GM21423 (cell line): ENCODE measurements around the gene CDK6.
"Not testable (repeated sequence)": the region's sequence is repeated elsewhere in the genome, so short reads cannot be mapped to it uniquely, and the experiment has no call there.

Experiments
- ATAC-seq: cut with Tn5 transposase; IDR thresholded peaks from one replicate; pipeline ENCODE4 v1.9.1; 2021; ENCODE audit warnings: mild to moderate bottlenecking, moderate library complexity; ENCODE audit not compliant: unreplicated experiment

The CDK6 gene

DNA sequence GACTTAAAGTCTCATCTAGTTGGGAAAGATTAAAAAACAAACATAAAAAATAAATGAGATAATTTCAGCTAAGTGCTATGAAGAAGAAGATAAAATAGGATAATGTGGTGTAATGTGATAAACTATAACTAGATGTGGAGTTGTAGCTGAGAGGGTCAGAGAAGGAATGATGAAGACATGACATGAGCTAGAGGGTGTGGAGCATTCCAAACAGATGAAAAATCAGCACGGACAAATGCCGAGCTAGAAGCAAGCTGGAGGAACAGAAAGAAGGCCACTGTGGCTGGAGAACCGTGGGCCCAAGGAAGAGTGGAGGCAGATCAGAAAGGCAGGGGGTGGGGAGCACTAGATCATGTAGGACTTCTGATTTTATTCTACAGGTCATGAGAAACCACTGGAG is 70.6 kb downstream of the CDK6 start:
- ATAC-seq, result no peak

GRCh38 chr7:92763636-92764423 is 72.5 kb downstream of the CDK6 start:
- no peak for ATAC-seq

GRCh38 chr7:92762851-92763250 is 73.5 kb downstream of the CDK6 start:
- no peak for ATAC-seq

- ATAC-seq, result no peak
These were observed 74.8 kb downstream of the CDK6 start for GRCh38 chr7:92761391-92762097.

GRCh38 chr7:92758796-92759431 is 77.5 kb downstream of the CDK6 start:
- no peak for ATAC-seq

DNA sequence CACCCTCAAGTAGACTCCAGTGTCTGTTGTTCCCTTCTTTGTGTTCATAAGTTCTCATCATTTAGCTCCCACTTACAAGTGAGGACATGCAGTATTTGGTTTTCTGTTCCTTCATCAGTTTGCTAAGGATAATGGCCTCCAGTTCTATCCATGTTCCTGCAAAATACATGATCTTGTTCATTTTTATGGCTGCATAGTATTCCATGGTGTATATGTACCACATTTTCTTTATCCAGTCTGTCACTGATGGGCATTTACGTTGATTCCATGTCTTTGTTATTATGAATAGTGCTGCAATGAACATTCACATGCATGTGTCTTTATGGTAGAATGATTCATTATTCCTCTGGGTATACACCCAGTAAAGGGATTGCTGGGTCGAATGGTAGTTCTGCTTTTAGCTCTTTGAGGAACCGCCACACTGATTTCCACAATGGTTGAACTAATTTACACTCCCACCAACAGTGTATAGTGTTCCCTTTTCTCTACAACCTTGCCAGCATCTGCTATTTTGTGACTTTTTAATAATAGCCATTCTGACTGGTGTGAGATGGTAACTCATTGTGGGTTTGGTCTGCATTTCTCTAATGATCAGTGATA is 79.0 kb downstream of the CDK6 start:
- ATAC-seq, result not testable (repeated sequence)

DNA sequence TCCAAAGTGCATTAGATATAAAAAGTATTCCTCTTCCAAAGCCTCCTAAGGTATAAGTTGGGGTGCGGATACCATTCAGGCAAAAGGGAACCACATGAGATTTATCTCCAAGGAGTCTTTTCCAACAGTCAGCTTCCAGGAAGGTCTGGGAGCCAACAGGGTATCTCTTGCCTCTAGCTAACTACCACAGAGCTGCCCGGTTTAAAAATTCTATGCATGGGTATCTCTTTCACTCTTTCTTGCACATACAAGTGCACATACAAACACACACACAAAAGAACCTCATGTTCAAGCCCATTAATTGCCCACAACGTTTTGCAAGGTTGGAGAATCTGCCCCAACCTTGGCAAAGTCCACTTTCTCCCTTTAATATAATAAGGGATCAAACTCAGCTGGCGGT is 80.7 kb downstream of the CDK6 start:
- no peak for ATAC-seq

GRCh38 chr7:92754919-92755581 is 81.3 kb downstream of the CDK6 start:
- no peak for ATAC-seq

- ATAC-seq, result no peak
These were observed 82.8 kb downstream of the CDK6 start for GRCh38 chr7:92753614-92754013.

DNA sequence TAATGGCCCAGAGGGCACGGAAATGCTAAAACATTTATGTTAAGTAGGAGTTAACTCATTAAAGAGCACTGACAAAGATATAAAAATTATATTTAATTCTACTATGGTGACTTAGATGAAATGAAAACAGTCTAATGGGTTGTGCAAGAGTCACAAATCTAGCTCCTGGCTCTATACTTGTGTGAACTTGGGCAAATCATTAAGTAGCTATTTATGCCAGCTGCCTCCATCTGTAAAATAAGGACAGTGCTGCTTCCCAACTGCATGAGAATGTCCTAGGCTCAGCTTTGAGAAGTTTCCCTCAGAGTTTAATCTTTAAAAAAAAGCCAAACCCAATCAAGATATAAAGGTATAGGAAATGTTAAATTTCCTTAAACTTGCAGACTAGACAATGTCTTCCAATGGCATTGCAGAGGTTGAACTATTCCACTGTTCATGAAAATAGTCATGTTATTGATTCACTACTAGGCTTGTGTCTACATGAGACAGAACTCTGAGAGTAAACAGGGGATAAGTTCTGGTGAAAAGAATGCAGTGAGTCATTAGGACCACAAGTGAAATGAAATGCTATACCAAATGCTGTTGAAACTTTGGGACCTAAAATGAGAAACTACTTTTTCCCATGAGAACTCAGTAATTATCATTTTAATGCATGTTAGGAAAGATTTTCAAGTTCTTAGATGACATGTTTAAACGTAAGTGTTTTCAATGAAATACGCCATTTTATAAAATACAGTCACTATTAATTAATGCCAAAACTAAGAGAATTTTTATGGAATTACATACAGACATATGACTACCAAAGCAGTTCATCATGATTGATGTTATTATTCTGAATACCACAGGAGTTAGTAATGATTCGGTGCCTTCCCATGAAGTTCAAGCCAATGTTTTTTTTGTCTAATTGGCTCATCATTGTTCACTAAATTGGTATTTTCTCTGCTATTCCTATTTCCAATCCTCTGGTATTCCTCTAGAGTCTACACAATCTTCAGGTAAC is 84.2 kb downstream of the CDK6 start:
- no peak for ATAC-seq

GRCh38 chr7:92750946-92751345 is 85.4 kb downstream of the CDK6 start:
- ATAC-seq, result no peak

- no peak for ATAC-seq
These were observed 85.9 kb downstream of the CDK6 start for GRCh38 chr7:92750447-92750839.

GRCh38 chr7:92749832-92750446 is 86.4 kb downstream of the CDK6 start:
- ATAC-seq, result no peak

GRCh38 chr7:92749327-92749755 is 87.0 kb downstream of the CDK6 start:
- ATAC-seq, result no peak

- ATAC-seq, result no peak
These were observed 87.9 kb downstream of the CDK6 start for GRCh38 chr7:92748495-92748894.

DNA sequence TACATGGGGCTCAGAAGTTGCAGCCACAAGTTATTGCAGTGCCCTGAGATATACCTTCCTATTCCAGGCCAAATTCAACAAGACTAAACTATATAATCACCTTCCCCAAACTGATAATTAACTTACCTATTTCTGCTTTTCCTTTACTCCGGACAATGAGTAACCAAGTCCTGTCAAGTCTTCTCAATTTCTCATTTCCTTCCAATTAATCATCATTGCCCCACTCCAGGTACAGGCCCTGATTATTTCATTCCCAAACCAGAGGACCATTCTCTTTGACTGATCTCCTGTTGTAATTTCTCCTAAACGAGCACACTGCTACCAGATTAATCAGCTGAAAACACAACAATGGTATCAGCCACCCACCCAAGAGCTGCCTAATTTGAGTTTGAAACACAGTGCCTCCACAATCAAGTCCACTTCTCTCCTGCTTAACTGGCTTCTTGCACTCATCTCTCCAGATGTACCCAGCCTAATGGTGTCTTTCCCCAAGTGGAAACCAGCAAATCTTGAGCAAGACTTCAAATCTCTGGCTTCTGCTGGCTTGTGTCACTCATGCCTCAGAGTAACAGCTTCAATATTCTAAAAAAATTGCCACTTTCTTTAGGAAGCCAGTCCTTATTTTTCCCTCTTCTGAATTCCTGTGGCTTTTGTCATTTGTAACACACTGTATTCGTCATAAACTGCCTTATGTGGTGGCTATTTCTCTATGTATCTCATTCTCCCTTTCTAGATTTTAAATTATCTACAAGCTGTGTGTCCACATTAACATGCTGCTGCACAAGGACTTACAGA is 89.1 kb downstream of the CDK6 start:
- ATAC-seq, result no peak

DNA sequence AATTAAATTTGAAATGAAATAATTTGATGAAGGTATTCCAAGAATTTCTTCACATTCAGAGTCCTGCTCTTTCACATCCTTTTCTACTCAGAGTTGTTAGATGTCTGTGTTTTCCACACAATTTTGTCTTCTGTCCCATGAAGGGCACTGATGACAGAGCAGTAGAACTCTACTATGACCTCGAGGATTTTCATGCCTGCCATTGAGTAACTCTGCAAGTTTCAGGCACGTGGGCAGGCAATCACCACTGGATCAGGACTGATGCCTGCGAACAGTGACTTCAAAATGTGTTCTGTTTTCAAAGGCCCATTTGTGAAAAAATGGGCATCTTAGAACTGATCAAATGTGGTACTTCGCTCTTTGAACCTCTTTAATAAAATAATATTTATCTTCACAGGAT is 91.1 kb downstream of the CDK6 start:
- ATAC-seq, result no peak

- ATAC-seq, result not testable (repeated sequence)
These were observed 92.2 kb downstream of the CDK6 start for GRCh38 chr7:92744180-92744579.

GRCh38 chr7:92742186-92742585 is 94.2 kb downstream of the CDK6 start:
- ATAC-seq, result no peak
